OCI-LY7 (cell line): Measurements from ENCODE around the gene C2CD4A. TPM values are rescaled to one million over a fixed set of nuclear protein-coding genes. Genes with fewer than 3 reads are reported as not detected.

Source experiments
- BruUV-seq: library from RNA; stranded (reverse); fragments of 400-500 nt; replicated peaks from 2 replicates; lab custom pipeline; 2021; lab: Mats Ljungman, UMichigan
- CTCF ChIA-PET: fragments of 300-600 bp; sonication (Branson Sonifier 250); formaldehyde crosslinking; loops from one replicate; lab custom pipeline; 2022; ENCODE audit warnings: antibody characterized with exemption; ENCODE audit not compliant: unreplicated experiment; lab: Charles Lee
- POLR2A ChIA-PET: fragments of 300-600 bp; sonication (Branson Sonifier 250); formaldehyde crosslinking; loops from one replicate; lab custom pipeline; 2022; ENCODE audit warnings: antibody characterized with exemption; lab: Charles Lee
- DNase-seq: peaks from one replicate; pipeline ENCODE4 v3.0.0-alpha.2; 2015; ENCODE audit warnings: low spot score
- H2AFZ ChIP-seq: fragments of 200-600 bp; sonication (generic), shearing (Covaris generic); 2 replicates; pipeline ENCODE4 v1.6.1; 2014; ENCODE audit warnings: mild to moderate bottlenecking, antibody characterized with exemption, low read length, moderate library complexity
- H3K27ac ChIP-seq: fragments of 200-600 bp; sonication (generic); 2 replicates; pipeline ENCODE4 v1.5.1; 2014; ENCODE audit warnings: mixed run types, low read depth, mild to moderate bottlenecking, moderate library complexity, low read length, inconsistent platforms; ENCODE audit not compliant: poor library complexity, severe bottlenecking
- H3K36me3 ChIP-seq: fragments of 200-600 bp; sonication (generic); 2 replicates; pipeline ENCODE4 v1.6.1; 2014; ENCODE audit warnings: mild to moderate bottlenecking, antibody characterized with exemption, low read length, moderate library complexity, mixed read lengths; ENCODE audit not compliant: insufficient read depth
- H3K4me1 ChIP-seq: fragments of 200-600 bp; sonication (generic); 2 replicates; pipeline ENCODE4 v1.5.1; 2014; ENCODE audit warnings: mild to moderate bottlenecking, low read length; ENCODE audit not compliant: insufficient read depth, poor library complexity, severe bottlenecking
- H3K4me2 ChIP-seq: fragments of 200-600 bp; sonication (generic); 2 replicates; pipeline ENCODE4 v1.6.1; 2014; ENCODE audit warnings: mild to moderate bottlenecking, low read length
- H3K4me3 ChIP-seq: fragments of 200-600 bp; sonication (generic); 2 replicates; pipeline ENCODE4 v1.5.1; 2014; ENCODE audit warnings: mild to moderate bottlenecking, low read depth, low read length; ENCODE audit not compliant: poor library complexity, severe bottlenecking
- H3K79me2 ChIP-seq: fragments of 200-600 bp; sonication (generic); 2 replicates; pipeline ENCODE4 v1.6.1; 2016; ENCODE audit warnings: low read depth, mild to moderate bottlenecking, low read length, moderate library complexity, mixed read lengths; ENCODE audit not compliant: insufficient read depth
- H3K9me2 ChIP-seq: fragments of 200-600 bp; sonication (generic); 2 replicates; pipeline ENCODE4 v1.6.1; 2016; ENCODE audit warnings: mild to moderate bottlenecking, low read length, mixed read lengths; ENCODE audit not compliant: insufficient read depth
- H3K9me3 ChIP-seq: fragments of 200-600 bp; sonication (generic); 2 replicates; pipeline ENCODE4 v1.6.1; 2014; ENCODE audit warnings: mild to moderate bottlenecking, mixed run types, low read length, mixed read lengths
- H4K20me1 ChIP-seq: fragments of 200-600 bp; sonication (generic); 2 replicates; pipeline ENCODE4 v1.6.1; 2014; ENCODE audit warnings: mild to moderate bottlenecking, antibody characterized with exemption, low read length, moderate library complexity, mixed read lengths; ENCODE audit not compliant: insufficient read depth
- CTCF ChIP-seq: fragments of 200-600 bp; sonication (generic); conservative IDR thresholded peaks from 2 replicates; pipeline ENCODE4 v1.5.1; 2014; ENCODE audit warnings: mild to moderate bottlenecking, antibody characterized with exemption, low read length, moderate library complexity, mixed read lengths
- EZH2phosphoT487 ChIP-seq: fragments of 200-600 bp; sonication (generic); IDR thresholded peaks from 2 replicates; pipeline ENCODE4 v1.6.1; 2018; ENCODE audit warnings: low read depth, borderline replicate concordance, mild to moderate bottlenecking, mixed run types, antibody characterized with exemption, low read length, moderate library complexity, mixed read lengths
- intact Hi-C: fragments of 100-400 bp; cut with micrococcal nuclease; formaldehyde crosslinking; loops from one replicate; pipeline ENCODE4 v1.10.0; 2022; ENCODE audit not compliant: unreplicated experiment
- total RNA-seq, 2 experiments: library from RNA; depleted of rRNA in 1 of 2; stranded (reverse); fragments of >200 nt in 1 of 2; shearing (Covaris generic) in 1 of 2; gene quantifications; 2 replicates each; pipeline ENCODE4 v1.2.3, GENCODE V29; 2014 to 2022

C2CD4A gene
- total RNA-seq, 2 experiments from 2014 or later: not detected

GRCh38 chr15:62060896-62061280 lies 5.9 kb upstream of the C2CD4A start:
- H3K4me1 ChIP-seq: peaks cover 25% of the 10 kb centered on the region
- H4K20me1 ChIP-seq: peaks cover 10% of the 10 kb centered on the region; the same call in 1 of the 2 replicates
- H2AFZ ChIP-seq: peak overlapping the region; percentile 92
- no peak for DNase-seq
- H3K9me2 ChIP-seq: no peaks in the 10 kb centered on the region
- POLR2A ChIA-PET: interaction anchor here (0.6 to 2.0 kb wide), 2 partner anchors 33 to 90 kb away, joined by 3 to 5 read pairs; no protein-coding TSS in a partner anchor
- H3K9me3 ChIP-seq: no peaks in the 10 kb centered on the region
- no peak for TF ChIP-seq CTCF
- no peak for TF ChIP-seq EZH2phosphoT487
- intact Hi-C loops: no loop called here
- peak overlapping the region; percentile 73 for H3K27ac ChIP-seq
- H3K36me3 ChIP-seq: peaks cover 6% of the 10 kb centered on the region; the same call in 1 of the 2 replicates
- no TSS peak for BruUV-seq
- H3K79me2 ChIP-seq: peaks cover 30% of the 10 kb centered on the region
- CTCF ChIA-PET: interaction anchor here (1.1 to 1.4 kb wide), 2 partner anchors 94 to 227 kb away, joined by 3 read pairs; no protein-coding TSS in a partner anchor
- H3K4me2 ChIP-seq: peak overlapping the region; percentile 75
- H3K4me3 ChIP-seq: peak overlapping the region; percentile 90

DNA sequence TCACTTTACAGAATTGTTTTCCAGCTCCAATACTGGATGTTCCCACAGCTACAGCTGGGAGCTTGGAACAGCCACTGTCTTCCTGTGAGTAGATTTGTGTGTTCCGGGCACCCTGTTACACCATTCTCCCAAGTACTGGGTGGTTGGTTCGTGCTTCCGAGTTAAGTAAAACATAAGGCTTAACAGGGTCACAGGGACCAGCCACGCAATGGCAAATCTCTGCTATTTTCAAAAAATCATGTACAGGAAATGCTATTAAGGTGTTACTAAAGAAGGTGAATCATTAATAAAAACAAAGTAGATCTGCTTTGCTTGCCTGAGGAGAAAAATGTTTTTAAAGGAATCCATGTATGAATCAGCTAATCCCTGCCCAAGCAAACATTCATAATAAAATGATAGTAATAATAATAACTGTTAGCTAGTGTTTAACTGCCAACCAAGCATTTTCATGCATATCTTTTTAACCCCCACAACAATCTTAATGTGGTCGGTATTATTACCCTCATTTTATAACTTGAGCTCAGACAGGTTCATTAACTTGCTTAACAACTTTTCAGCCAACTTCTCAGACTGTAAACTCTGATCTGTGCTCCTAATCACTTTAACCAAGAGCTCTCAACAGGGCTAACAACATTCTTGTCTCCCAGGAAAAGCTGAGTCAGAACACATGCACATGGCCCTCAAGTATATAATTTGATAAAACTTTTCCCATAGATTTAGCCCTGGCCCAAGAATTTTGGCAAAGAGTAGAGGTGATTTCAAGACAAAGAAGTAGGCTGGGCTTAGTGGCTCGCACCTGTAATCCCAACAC lies 2.7 kb upstream of the C2CD4A start:
- Histone ChIP-seq H3K4me3 (no peak overlapping the region), H2AFZ (no peak overlapping the region), H4K20me1 (no peaks in the 10 kb centered on the region), H3K9me3 (no peaks in the 10 kb centered on the region), H3K4me2 (no peak overlapping the region), H3K9me2 (no peaks in the 10 kb centered on the region), H3K27ac (no peak overlapping the region), H3K79me2 (peaks cover 10% of the 10 kb centered on the region; the same call in 1 of the 2 replicates), H3K4me1 (peaks cover 23% of the 10 kb centered on the region), H3K36me3 (no peaks in the 10 kb centered on the region)
- BruUV-seq: no TSS peak
- ChIA-PET POLR2A (interaction anchor here (0.6 to 0.9 kb wide), 2 partner anchors 10 to 13 kb away, joined by 3 read pairs; no protein-coding TSS in a partner anchor), CTCF (no interaction called here)
- no peak for DNase-seq
- TF ChIP-seq CTCF: no peak
- no peak for TF ChIP-seq EZH2phosphoT487
- intact Hi-C loops: no loop called here
